ENCODE results near the gene PTGR2. TPM values are rescaled to one million over a fixed set of nuclear protein-coding genes. Genes with fewer than 3 reads are reported as not detected.

The PTGR2 gene
- total and polyA plus RNA-seq, 2 of the 8 experiments (the other 6 are each of a cell fraction or from before 2014, with no cell fraction given), result 6.0 to 17.5 TPM

- H2AFZ ChIP-seq (ENCODE audit: low read length), result no peak overlapping the region
- POLR2A ChIA-PET (ENCODE audit: partially characterized antibody), result no interaction called here
- no peaks in the 10 kb centered on the region; a peak in 1 of 4 replicates for H3K9me3 ChIP-seq (ENCODE audit: insufficient read depth in 2 of 2, low read depth in 1 of 2, low read length in 1 of 2)
- no peak overlapping the region for H3K4ac ChIP-seq (replicated peaks; ENCODE audit: insufficient read length, low read depth, low read length)
- no peak for DNase-seq (ENCODE audit: low read depth in 1 of 2, low spot score in 2 of 2)
- H2BK15ac ChIP-seq (ENCODE audit: low read length), result no peak overlapping the region
- no peak overlapping the region for H3K18ac ChIP-seq (ENCODE audit: extremely low read depth, low read length)
- no peak overlapping the region for H2BK20ac ChIP-seq (ENCODE audit: low read length)
- H4K91ac ChIP-seq (replicated peaks; ENCODE audit: insufficient read length, low read length), result no peak overlapping the region
- FAIRE-seq, result no peak
- H3K4me3 ChIP-seq (ENCODE audit: extremely low read depth in 1 of 4, insufficient read depth in 2 of 4, low read depth in 3 of 4, low read length in 4 of 4), result no peak overlapping the region
- H4K8ac ChIP-seq (ENCODE audit: extremely low read depth, insufficient read depth, low read length), result no peak overlapping the region
- H2BK12ac ChIP-seq (ENCODE audit: low read depth, low read length), result no peak overlapping the region
- H3K36me3 ChIP-seq (ENCODE audit: control insufficient read depth in 2 of 4, insufficient read depth in 4 of 4, low read length in 3 of 4), result peaks cover 3 to 36% (median 22%) of the 10 kb centered on the region in 4 experiments; a peak in 6 of 8 replicates
- peaks cover 0 to 3% of the 10 kb centered on the region in 2 experiments for H4K20me1 ChIP-seq (replicated peaks in 1 of 2; ENCODE audit: control insufficient read depth in 1 of 2, insufficient read depth in 2 of 2, low read length in 2 of 2)
- H3K56ac ChIP-seq (replicated peaks; ENCODE audit: insufficient read length, low read depth, low read length), result no peak overlapping the region
- no peak overlapping the region for H3K9ac ChIP-seq (replicated peaks in 1 of 4; ENCODE audit: extremely low read depth in 1 of 4, low read depth in 3 of 4, low read length in 3 of 4)
- H2BK120ac ChIP-seq (replicated peaks; ENCODE audit: low read depth, low read length), result no peak overlapping the region
- no peak overlapping the region for H3K27ac ChIP-seq (ENCODE audit: low read depth, low read length)
- no peaks in the 10 kb centered on the region for H3K27me3 ChIP-seq (replicated peaks in 1 of 4; ENCODE audit: control insufficient read depth in 3 of 4, extremely low read depth in 1 of 4, insufficient read depth in 3 of 4, low read length in 3 of 4)
- H3K23ac ChIP-seq (ENCODE audit: insufficient read length), result no peak overlapping the region
- no peak overlapping the region for H2BK5ac ChIP-seq (ENCODE audit: low read depth, low read length)
- H3K4me1 ChIP-seq (replicated peaks in 1 of 4; ENCODE audit: control insufficient read depth in 3 of 4, insufficient read depth in 4 of 4, low read length in 3 of 4), result no peaks in the 10 kb centered on the region
- CTCF ChIA-PET (ENCODE audit: partially characterized antibody), result interaction anchor here (0.9 to 1.1 kb wide), 3 partner anchors 14 to 195 kb away, joined by 3 to 4 read pairs (median 3); no protein-coding TSS in a partner anchor
- H3K79me1 ChIP-seq (ENCODE audit: low read depth, low read length), result no peaks in the 10 kb centered on the region
- WGBS, 2 experiments (ENCODE audit: extremely low coverage in 1 of 2, insufficient coverage in 1 of 2, insufficient read length in 1 of 2, insufficient replicate concordance in 2 of 2, low coverage in 1 of 2, low lambda C conversion rate in 2 of 2, missing lambda C conversion rate in 1 of 2), result 98% methylated on average over 3 of the region's 3 CpGs; no CpG with 5 or more reads in 1 of the 2 experiments
- no peak overlapping the region for H4K5ac ChIP-seq (ENCODE audit: insufficient read length, low read depth, low read length)
- no peaks in the 10 kb centered on the region for H3K79me2 ChIP-seq (ENCODE audit: control insufficient read depth in 1 of 2, insufficient read depth in 2 of 2, low read length in 2 of 2)
- H3K23me2 ChIP-seq (ENCODE audit: low read depth, low read length), result no peaks in the 10 kb centered on the region
- H3K14ac ChIP-seq (ENCODE audit: insufficient read length), result no peak overlapping the region
- no peak overlapping the region for H2AK5ac ChIP-seq (ENCODE audit: low read depth, low read length)
- H3K4me2 ChIP-seq (ENCODE audit: insufficient read depth in 1 of 2, low read depth in 2 of 2, low read length in 2 of 2), result no peak overlapping the region
- no peak for TF ChIP-seq MAX (IDR thresholded peaks at IDR 0.05)
- TF ChIP-seq ZNF274 (IDR thresholded peaks at IDR 0.05; ENCODE audit: borderline replicate concordance, extremely low read depth, low read length), result no peak
- no peak for TF ChIP-seq JUN (IDR thresholded peaks at IDR 0.05; ENCODE audit: low read depth, low read length)
- no peak for TF ChIP-seq FOSL1 (IDR thresholded peaks at IDR 0.05; ENCODE audit: insufficient read depth, low read depth, low read length)
- no peak for TF ChIP-seq BACH1 (IDR thresholded peaks at IDR 0.05; ENCODE audit: low read length)
- no peak for TF ChIP-seq SIN3A (conservative IDR thresholded peaks at IDR 0.05 in 1 of 2, IDR thresholded peaks at IDR 0.05 in 1 of 2; ENCODE audit: low read depth in 1 of 2, low read length in 2 of 2)
These were observed 61.6 kb downstream of the PTGR2 start for GRCh38 chr14:73913256-73913655.
